ENCODE results near the gene VAV1. TPM values are rescaled to one million over a fixed set of nuclear protein-coding genes. Genes with fewer than 3 reads are reported as not detected.

The VAV1 gene
- total and polyA plus RNA-seq, 9 of the 15 experiments (the other 6 are each of a cell fraction or from before 2014, with no cell fraction given), result 0.46 to 20.1 (median 11.1) TPM

- peak; percentile 72 for TF ChIP-seq EP400 (IDR thresholded peaks at IDR 0.05)
Observed at GRCh38 chr19:6739883-6740588, 32.5 kb upstream of the VAV1 start (continued).

DNA sequence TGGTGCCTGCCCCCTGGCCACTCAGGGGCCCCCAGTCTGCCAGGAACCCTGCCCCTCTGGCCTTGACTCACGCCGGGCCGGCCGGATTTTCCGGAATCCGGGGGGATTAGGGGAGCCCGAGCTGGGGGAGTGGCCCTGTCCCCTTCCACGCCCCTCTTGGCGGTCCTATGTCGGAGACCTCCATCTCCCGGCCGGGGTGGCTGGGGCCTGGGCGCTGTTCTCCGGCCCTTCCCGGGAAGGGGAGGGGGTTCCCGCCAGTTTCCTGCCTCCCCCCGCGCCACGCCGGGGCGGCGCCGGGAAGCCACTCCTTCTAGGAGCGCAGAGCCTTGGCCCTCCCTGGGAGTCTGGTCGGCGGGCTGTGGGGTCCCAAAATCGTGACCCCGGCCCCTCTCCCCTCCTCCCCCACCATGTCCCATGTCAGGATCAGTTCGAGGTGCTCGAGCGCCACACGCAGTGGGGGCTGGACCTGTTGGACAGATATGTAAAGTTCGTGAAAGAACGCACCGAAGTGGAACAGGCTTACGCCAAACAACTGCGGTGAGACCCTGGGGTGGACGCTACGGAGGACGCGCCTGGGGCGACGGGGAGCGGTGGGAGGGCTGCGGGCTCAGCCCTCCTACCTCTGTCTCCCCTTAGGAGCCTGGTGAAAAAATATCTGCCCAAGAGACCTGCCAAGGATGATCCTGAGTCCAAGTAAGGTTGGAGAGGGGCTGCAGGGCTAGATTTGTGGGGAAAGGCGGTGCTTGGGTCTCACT, 31.7 kb upstream of the VAV1 start:
- ChIA-PET CTCF (ENCODE audit: low intra/inter-chr PET ratio) (interaction anchor here (0.6 kb wide), 1 partner anchor 88 kb away, joined by 7 read pairs; no protein-coding TSS in a partner anchor), POLR2A (interaction anchor here (1.0 kb wide), 1 partner anchor 9 kb away, joined by 6 read pairs; no protein-coding TSS in a partner anchor)
- H4K20me1 ChIP-seq (replicated peaks; ENCODE audit: control insufficient read depth, insufficient read depth, low read length), result no peaks in the 10 kb centered on the region
- peak overlapping the region; percentile 85 for H3K27ac ChIP-seq (ENCODE audit: extremely low read depth, low read depth, low read length)
- H3K36me3 ChIP-seq (ENCODE audit: control insufficient read depth, insufficient read depth, low read length), result peaks cover 47% of the 10 kb centered on the region; the same call in 2 of the 3 replicates
- H3K4me3 ChIP-seq, result peak overlapping the region; percentile 87
- H2AFZ ChIP-seq (ENCODE audit: low read depth, low read length), result peak overlapping the region; percentile 26; the same call in 1 of the 2 replicates
- peak; percentile 42 to 61 (median 51) for DNase-seq (ENCODE audit: extremely low read depth in 1 of 4, low spot score in 3 of 4)
- H3K79me2 ChIP-seq (ENCODE audit: control insufficient read depth, insufficient read depth, low read length), result peaks cover 34% of the 10 kb centered on the region
- H3K9me3 ChIP-seq (replicated peaks; ENCODE audit: control insufficient read depth, insufficient read depth, low read depth, low read length), result no peaks in the 10 kb centered on the region
- peak overlapping the region; percentile 82 to 97 for H3K9ac ChIP-seq (ENCODE audit: insufficient read depth in 1 of 2, low read depth in 2 of 2, low read length in 2 of 2)
- no peaks in the 10 kb centered on the region for H3K9me1 ChIP-seq (ENCODE audit: control insufficient read depth, insufficient read depth, low read length)
- no peak for ATAC-seq
- BruUV-seq (replicated peaks), result no TSS peak
- intact Hi-C loops (cut with micrococcal nuclease), result no loop called here
- FAIRE-seq, result no peak
- no peaks in the 10 kb centered on the region for H3K27me3 ChIP-seq (ENCODE audit: control insufficient read depth in 2 of 2, insufficient read depth in 2 of 2, low read length in 2 of 2)
- 1% methylated on average over 30 of the region's 46 CpGs for WGBS (ENCODE audit: insufficient coverage, low coverage, missing lambda C conversion rate)
- H3K4me1 ChIP-seq (replicated peaks in 1 of 2; ENCODE audit: control insufficient read depth in 2 of 2, insufficient read depth in 2 of 2, low read length in 2 of 2), result peaks cover 22 to 66% of the 10 kb centered on the region in 2 experiments
- H3K4me2 ChIP-seq (ENCODE audit: insufficient read depth, low read length), result peak overlapping the region; percentile 87
- in situ Hi-C loops (cut with MboI), result no loop called here
- TF ChIP-seq HNRNPH1 (optimal IDR thresholded peaks at IDR 0.05; ENCODE audit: low read depth, low read length) (no peak), JUNB (CRISPR knock-in tag; conservative IDR thresholded peaks at IDR 0.05) (no peak), ZNF586 (CRISPR knock-in tag; conservative IDR thresholded peaks at IDR 0.05) (no peak), BACH1 (tag; IDR thresholded peaks at IDR 0.05) (no peak), BRCA1 (IDR thresholded peaks at IDR 0.05) (no peak), BRCA1 (CRISPR knock-in tag; IDR thresholded peaks at IDR 0.05) (no peak), TCF15 (CRISPR knock-in tag; IDR thresholded peaks at IDR 0.05) (no peak), EP400 (IDR thresholded peaks at IDR 0.05) (no peak), ZNF778 (CRISPR knock-in tag; IDR thresholded peaks at IDR 0.05) (no peak), SUPT5H (IDR thresholded peaks at IDR 0.05) (no peak), ZNF785 (CRISPR knock-in tag; IDR thresholded peaks at IDR 0.05) (no peak), MCM2 (IDR thresholded peaks at IDR 0.05; ENCODE audit: low read depth) (no peak), TFE3 (CRISPR knock-in tag; IDR thresholded peaks at IDR 0.05) (no peak), ZNF766 (CRISPR knock-in tag; conservative IDR thresholded peaks at IDR 0.05) (0 out of 2 replicates have a peak, but pooled peaks have one; percentile 24)
- TF ChIP-seq, protein P1, sequence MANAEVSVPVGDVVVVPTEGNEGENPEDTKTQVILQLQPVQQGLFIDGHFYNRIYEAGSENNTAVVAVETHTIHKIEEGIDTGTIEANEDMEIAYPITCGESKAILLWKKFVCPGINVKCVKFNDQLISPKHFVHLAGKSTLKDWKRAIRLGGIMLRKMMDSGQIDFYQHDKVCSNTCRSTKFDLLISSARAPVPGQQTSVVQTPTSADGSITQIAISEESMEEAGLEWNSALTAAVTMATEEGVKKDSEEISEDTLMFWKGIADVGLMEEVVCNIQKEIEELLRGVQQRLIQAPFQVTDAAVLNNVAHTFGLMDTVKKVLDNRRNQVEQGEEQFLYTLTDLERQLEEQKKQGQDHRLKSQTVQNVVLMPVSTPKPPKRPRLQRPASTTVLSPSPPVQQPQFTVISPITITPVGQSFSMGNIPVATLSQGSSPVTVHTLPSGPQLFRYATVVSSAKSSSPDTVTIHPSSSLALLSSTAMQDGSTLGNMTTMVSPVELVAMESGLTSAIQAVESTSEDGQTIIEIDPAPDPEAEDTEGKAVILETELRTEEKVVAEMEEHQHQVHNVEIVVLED (CRISPR knock-in tag; IDR thresholded peaks at IDR 0.05), result no peak

All from K562 (cell line).